HG02870 (cell line): ENCODE results near the gene PSMC3IP.
"Not testable (repeated sequence)": the region's sequence is repeated elsewhere in the genome, so short reads cannot be mapped to it uniquely, and the experiment has no call there.

Experiments
- ATAC-seq: cut with Tn5 transposase; IDR thresholded peaks from one replicate; pipeline ENCODE4 v1.9.1; 2021; ENCODE audit warnings: mild to moderate bottlenecking, moderate library complexity; ENCODE audit not compliant: unreplicated experiment

Gene PSMC3IP, protein sequence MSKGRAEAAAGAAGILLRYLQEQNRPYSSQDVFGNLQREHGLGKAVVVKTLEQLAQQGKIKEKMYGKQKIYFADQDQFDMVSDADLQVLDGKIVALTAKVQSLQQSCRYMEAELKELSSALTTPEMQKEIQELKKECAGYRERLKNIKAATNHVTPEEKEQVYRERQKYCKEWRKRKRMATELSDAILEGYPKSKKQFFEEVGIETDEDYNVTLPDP

DNA sequence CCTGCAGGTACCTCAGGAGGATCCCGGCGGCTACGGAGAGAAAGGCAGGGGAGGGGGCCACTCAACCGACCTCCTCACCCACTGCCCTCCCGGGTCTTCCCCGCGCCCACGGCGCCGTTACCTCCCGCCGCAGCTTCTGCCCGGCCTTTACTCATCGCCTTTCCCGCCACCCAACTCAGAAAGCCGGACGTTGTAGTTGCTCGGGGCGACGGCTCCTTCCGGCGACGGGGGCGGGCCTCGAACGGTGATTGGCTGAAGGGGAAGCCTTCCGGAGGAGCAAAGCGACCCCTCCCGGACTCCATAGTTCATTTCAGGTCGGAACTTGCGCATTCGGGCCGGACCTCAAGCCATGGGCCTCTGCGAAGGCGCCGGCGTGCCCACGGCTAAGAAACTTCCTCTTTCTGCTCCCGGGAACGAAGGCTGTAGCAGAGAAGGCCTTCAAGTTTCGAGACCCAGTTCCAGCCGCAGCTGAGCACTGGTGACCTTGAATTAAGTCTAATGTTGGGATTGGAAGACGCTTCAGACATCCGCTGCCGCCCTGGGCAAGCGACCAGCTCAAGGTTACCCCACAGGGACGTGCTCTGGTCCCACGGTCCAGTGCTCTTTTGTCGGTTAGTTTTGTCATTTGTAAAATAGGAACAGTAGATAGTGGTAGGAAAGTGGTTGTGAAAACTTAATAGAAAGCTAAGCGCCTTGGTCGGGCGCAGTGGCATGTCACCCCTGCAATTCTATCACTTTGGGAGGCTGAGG, at the start of gene PSMC3IP:
Gene PSMC3IP, minus strand, starts transcription at position 198 of the 750 bp plus-strand sequence. Its CDS starts 43 bp downstream, at position 155.
- peak; percentile 59 for ATAC-seq

DNA sequence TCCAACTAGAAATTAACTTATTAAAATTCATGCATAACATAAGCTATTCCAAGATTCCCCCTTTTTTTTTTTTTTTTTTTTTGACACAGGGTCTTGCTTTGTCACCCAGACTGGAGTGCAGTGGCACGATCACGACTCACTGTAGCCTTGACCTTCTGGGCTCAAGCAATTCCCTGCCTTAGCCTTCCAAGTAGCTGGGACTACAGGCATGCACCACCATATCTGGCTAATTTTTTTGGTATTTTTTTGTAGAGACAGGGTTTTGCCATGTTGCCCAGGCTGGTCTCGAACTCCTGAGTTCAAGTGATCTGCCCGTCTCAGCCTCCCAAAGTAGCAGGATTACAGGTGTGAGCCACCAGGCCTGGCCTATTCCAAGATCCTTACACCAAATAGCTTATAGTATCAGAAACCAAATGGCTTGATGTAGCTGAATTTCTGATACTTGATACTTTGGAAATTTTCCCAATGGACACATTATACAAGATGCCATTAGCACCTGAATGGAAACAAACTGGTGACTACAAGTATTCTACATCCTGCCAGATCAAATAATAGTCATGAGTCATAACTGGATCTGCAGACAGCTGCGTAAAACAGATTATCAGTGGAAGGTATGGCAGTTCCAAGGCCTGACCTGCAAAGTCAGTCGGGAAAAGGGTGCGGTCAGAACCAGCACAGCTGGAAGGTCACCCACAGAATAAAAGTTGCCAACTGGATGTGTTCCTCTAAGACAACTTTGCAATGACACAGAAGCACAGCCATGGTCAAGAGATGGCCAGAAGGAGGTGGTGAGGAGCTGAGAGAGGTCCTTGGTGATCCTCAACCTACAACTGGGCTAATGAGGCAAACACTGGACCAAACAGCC, 46.4 kb upstream of the PSMC3IP start:
- ATAC-seq, result no peak

DNA sequence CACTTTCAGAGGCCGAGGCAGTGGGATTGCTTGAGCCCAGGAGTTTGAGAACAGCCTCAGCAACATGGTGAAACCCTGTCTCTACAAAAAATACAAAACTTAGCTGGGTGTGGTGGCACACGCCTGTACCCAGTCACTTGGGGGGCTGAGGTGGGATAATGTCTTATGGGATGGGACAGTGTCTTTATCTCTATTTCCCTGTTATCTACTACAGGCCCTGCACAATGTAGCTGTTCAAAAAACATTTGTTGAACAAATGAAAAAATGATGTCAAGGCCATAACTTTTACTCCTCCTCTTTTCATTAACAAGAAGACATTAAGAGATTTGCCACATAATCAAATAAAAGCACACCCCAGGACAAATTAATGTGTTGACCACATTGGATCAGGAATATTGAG, 45.7 kb upstream of the PSMC3IP start:
- no peak for ATAC-seq

DNA sequence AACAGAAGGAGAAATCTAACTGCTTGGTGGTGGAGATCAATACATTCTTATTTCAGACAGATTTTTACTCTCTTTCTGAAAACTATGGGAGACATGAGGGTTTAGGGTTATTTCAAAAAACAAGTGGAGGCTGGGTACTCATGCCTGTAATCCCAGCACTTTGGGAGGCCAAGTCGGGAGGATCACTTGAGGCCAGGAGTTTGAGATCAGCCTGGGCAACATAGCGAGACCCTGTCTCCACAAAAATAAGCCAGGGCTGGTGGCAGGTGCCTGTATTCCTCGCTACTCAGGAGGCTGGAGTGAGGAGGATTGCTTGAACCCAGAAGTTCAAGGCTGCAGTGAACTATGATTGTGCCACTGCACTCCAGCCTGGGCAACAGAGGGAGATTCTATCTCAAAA, 44.5 kb upstream of the PSMC3IP start:
- ATAC-seq, result not testable (repeated sequence)

DNA sequence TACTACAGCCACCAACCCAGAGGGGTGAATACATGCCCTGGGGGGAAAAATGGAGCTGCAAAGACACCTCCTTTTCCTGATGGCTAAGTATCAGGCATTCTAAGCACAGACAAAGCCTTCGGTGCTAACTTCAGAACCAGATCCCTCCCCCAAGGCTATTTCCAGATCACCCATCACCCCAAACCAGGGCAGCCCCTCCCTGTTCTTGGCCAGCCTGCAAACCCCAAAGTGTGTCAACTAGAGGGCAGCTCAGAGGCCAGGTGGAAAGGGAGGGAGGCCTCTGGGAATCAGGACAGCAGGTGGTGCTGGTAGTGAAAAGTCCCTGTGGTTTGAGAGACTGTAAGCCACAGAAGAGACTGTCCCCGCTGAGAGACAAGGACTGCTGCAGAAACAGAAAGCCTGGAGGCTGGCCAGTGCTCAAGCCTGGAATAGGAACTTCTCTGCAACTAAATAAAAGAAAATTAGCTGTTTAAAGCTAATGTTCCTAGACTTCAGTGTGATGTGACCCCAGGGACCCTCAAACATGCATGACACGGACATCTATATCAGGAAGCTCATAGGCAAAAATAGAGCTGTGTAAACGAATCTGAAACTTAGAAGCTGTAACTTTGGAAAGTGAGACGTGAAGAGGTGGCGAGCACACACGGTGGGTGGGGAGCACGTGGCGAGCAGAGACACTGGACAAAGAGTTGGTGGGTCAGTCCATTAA, 41.1 kb upstream of the PSMC3IP start:
- peak; percentile 72 for ATAC-seq

DNA sequence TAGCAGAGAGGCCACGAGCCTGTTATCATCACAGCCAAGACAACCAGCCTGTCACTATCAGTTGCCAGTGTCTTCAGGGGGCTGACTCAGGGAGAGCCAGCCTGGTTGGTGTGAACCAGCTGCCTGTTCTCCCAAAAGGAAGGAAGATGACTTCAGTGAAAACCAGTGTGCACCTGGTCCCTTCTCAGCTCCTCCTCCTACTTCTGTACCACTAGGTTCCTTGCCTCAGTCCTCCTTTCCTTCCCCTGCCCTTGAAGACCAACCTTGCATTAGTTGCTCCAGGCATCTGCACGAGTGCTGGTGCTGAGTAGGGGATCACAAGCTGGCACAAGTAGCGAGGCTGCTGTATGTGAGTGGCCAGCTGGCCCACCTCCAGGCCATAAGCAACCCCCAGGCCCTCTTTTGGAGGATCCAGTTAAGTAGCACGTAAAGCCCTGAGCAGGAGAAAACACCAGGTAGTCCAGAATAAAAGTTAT, 40.5 kb upstream of the PSMC3IP start:
- no peak for ATAC-seq

DNA sequence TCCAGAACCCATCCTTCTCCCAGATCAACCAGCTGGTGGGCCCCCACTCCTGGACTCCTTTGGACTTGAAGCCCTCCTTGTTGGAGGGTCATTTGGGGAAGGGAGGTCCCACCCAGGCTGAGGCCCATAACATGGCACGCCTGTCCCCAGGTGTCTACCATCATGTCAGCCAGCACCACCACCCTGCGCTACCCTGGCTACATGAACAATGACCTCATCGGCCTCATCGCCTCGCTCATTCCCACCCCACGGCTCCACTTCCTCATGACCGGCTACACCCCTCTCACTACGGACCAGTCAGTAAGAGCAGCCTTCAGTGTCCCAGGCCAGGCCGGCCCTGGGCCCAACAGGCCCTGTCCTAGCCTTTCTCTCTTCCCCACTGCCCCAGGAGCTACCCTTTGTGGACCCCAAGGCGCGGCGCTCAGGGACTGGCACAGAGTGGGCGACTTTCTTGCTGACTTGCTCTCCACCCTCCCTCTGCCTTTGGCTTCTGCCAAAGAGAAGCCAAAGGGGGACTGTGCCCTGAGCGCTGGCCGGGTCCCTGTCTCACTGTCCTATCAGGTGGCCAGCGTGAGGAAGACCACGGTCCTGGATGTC, 36.3 kb upstream of the PSMC3IP start:
- ATAC-seq, result no peak

DNA sequence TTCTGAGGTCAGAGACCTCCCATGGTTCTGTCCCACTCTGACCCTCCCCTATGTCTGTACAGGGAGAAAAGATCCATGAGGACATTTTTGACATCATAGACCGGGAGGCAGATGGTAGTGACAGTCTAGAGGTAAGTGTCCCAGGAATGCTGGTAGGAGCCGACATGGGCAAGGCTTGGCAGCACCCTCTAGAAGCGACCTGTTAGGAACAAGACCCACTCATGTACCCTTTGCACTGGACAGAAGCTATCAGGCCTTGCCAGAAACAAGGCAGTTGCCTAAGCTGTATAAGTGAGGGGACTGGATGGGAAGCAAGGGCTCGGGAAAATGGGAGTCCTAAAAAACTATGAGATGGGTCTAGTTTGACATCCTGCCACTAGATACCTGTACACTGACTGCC, 34.5 kb upstream of the PSMC3IP start:
- ATAC-seq, result no peak

DNA sequence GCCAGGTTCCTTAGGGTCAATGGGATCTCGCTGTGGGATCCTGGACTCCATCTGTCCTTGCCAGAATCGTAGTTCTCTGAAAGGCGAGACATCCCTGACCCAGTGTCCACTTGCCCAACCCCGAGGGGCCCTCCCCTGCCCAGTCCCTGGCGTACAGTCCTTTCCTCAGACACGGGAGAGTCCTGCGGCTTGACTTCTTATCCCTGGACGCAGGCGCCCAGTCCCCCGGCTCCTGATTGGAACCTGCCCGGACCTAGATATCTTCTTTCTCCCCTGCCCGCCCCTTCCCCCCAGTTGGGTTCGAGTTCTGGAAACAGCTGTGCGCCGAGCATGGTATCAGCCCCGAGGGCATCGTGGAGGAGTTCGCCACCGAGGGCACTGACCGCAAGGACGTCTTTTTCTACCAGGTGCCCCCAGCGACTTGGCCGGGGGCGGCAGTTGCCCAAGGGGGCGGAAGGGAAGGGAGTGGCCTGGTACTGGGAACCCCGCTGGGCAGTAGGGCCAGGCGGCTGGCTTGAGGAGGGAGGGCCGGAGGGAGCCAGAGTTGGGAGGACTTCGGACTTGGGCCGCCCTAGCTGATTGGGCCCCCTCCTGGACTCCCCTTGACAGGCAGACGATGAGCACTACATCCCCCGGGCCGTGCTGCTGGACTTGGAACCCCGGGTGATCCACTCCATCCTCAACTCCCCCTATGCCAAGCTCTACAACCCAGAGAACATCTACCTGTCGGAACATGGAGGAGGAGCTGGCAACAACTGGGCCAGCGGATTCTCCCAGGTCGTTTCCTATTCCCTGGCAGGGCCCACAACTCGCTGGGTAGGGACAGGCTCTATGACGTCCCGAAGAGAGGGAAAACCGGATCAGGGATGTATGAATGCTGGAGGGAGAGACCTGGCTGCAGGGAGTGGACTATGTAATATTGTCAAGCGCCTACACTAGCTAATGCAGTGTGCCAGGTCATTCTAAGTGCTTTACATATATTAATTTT, 32.6 kb upstream of the PSMC3IP start:
- not testable (repeated sequence) for ATAC-seq

DNA sequence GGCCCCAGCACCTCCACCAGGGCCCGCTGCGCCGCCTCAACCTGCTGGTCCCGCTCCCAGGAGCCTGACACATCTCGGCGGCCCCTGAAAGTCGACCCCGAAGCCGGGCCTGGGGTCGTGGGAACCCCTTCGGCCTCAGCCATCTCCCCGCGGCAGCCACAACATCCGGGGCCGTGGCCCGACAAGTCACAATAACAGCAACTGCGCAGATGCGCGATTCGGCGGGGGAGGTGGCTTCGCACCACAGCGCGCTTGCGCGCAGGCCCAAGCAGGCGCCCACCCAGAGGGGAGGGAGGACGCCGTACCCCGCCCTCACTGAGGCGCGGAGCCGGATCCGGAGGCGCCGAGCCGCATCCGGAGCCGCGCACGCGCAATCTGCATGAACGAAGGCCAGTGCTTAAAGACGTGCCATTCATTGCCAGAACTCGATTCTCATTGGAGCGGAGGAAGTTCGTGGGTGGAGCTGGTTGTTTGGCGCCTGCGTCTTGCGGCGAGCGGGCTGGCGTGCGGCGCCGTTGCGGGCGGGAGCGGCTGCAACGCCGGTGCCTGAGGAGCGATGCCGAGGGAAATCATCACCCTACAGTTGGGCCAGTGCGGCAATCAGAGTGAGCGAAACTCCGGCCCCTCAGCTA, 31.8 kb upstream of the PSMC3IP start, which contains the start of the genes RETREG3 and TUBG1:
Gene RETREG3, minus strand, starts transcription at position 193 of the 632 bp plus-strand sequence. Its CDS starts 50 bp downstream, at position 143.
Gene TUBG1, plus strand, starts transcription at position 502 of the 632 bp plus-strand sequence. Its CDS starts 55 bp downstream, at position 557.
- peak; percentile 87 for ATAC-seq

DNA sequence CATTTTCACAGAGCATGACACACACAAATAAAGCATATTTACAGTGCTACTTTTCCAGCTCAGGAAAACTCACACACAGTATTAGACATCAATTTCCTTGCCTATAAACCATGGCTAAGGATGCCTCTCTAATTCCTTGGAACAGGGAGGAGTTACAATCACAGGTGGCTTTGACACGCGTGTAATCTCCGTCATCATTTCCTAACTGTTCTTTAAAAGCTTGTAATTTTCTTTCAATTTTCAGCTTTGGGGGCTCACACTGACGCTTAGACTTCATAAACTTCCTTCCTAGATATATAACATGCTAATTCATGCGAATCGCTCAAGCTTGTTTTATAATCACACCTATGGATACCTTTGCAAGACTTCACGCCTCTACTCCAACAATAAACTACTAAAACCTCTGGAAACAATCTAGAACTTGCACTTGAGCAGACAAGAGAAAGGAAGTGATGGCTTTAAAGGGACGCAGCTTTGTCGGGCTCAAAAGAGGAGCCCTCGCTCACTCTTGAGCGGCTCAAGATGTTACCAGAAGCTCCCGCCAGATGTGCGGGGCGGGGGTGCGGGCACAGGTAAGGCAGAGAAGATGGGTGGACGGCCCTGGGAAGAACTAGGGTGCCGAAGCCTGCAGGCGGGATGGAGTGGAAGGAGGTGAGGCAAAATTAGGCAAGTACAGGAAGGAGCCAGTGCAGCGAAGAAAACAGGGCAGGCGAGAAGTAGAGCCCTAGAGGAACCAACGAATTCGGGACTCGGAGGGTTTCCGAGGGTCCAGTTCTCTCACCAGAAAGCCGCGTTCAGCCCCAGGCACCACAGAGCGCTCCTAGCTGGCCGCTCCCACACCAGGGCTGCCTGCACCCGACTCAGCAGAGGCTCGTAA, 31.0 kb upstream of the PSMC3IP start:
- ATAC-seq, result peak; percentile 23

DNA sequence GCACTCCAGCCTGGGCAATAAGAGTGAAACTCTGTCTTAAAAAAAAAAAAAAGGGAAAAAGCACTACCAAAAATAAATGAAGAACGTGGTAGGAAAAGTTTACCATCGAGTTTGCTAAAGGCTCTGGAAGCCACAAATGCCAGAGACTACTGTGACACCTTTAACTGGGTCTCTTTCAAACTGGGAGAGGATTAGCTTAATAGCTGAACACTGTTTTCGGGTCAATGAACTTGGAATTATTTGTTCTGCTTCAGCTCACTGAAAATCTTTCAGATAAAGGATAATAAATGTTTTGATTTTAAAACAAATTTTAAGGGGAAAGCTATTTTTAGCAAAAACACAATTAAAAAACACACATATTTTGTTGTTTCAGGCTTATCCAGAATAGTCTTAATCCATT, 30.2 kb upstream of the PSMC3IP start:
- ATAC-seq, result no peak

DNA sequence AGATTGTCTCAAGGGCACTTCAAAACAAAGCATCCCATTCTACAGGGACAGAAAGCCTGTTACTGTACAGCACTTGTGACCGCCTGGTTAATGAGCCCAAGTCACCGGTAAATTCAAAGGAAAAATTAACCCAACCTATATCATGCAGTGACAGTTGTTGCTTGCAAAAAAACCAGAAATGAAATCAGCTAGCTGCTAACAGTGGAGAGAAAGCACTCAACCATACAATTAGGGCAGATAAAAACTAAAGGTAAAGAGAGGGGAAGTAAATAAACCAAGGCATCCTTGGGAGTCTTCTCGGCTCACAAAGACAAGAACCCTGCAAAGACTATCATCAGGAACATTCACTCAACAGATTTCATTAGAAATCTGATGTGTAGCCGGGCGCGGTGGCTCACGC, 25.8 kb upstream of the PSMC3IP start:
- ATAC-seq, result no peak

DNA sequence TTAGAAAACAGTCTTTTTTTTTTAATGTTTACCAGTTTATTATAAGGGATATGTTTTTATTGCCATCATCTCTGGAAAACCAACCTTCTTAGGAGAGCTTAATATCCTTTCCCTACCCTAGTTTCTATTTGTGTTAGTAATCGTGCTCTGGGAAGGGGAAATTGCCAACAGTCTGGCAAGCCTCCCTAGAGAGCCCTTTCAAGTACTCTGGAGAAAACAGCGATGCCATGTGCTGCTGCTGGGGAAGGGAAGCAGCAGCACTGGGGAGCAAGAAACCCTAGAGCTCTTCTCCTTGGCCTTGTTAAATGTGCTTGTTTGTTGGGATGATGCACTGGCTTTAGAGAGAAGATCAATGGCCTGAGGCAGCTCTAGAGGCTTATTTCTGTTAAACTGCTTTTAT, 21.4 kb upstream of the PSMC3IP start:
- no peak for ATAC-seq

DNA sequence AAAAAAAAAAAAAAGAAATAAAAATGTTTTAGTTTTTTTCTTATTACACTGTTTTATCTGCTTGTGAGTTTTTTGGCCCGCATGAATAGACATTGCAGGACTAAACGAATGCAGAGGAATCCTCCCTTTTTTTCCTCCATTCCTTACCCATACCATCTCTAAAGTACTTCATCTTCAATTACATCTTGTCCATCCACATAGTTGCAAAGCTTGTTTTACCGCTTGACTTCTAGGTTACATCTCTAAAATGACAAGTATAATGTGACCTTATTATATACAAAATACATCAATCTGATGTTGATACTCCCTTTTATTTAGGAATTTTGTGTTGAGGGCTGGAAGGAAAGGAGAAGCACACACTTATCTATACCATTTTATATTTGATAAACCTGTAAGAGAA, 18.9 kb upstream of the PSMC3IP start:
- ATAC-seq, result no peak

DNA sequence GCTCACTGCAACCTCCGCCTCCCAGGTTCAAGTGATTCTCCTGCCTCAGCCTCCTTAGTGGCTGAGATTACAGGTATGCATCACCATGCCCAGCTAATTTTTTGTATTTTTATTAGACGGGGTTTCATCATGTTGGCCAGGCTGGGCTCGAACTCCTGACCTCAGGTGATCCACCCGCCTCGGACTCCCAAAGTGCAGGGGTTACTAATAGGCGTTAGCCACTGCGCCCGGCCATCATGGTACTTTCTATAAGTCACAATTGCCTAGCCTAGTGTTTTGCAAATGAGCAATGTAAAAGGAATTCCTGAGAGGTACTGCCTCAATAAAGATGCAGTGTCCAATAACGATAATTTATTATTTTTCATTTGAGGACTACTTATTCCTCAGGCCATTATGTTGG, 13.9 kb upstream of the PSMC3IP start:
- no peak for ATAC-seq

DNA sequence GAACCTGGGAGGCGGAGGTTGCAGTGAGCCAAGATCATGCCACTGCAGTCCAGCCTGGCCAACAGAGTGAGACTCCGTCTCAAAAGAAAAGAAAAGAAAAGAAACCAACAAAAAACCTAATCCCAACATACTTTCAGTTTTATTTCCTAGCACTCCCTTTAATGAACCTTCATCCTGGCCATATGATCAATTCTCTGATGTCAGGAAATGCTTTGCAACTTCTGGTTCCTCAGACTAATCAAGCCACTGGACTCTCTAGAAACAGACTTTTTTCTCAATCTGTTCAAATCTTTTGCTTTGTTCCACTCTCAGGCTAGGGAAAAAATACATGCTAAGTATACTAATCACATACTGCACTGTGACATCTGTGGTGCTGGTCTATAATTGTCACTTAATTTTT, 13.4 kb upstream of the PSMC3IP start:
- ATAC-seq, result no peak
